Pancreas (tissue), 10 donors: ENCODE measurements around the gene PODN. TPM values are rescaled to one million over a fixed set of nuclear protein-coding genes. Genes with fewer than 3 reads are reported as not detected.

Experiments used
- ATAC-seq, 4 donors: fragments of 200-7000 bp; cut with Tn5 transposase; one replicate each; pipeline versions ENCODE4 v1.8.0 to v1.9.1; 2020; ENCODE audit warnings: mild to moderate bottlenecking in 4 of 4, moderate library complexity in 4 of 4
- DNase-seq, 6 donors: peaks; one replicate each; pipeline ENCODE4 v3.0.0-alpha.2; 2020
- FAIRE-seq: peaks from 2 replicates; lab custom pipeline; 2012; peaks lifted over from hg19 to GRCh38; lab: Jason Lieb, UNC
- H3K27ac ChIP-seq, 4 donors: fragments of 200-600 bp; sonication (generic); 1 replicate in 3 of 4; 2 replicates in 1 of 4; pipeline versions ENCODE4 v1.5.0 to v1.8.0; 2020
- H3K27me3 ChIP-seq, 4 donors: fragments of 200-600 bp; one replicate each; pipeline ENCODE4 v1.8.0; 2021
- H3K36me3 ChIP-seq, 3 donors: fragments of 200-600 bp; sonication (generic) in 1 of 3; one replicate each; pipeline versions ENCODE4 v1.5.0 to v1.8.0; 2020 to 2021
- H3K4me1 ChIP-seq, 3 donors: fragments of 200-600 bp; one replicate each; pipeline ENCODE4 v1.8.0; 2021
- H3K4me3 ChIP-seq, 4 donors: fragments of 200-600 bp; sonication (generic) in 2 of 4; one replicate each; pipeline versions ENCODE4 v1.5.0 to v1.8.0; 2020 to 2021
- H3K9me3 ChIP-seq, 4 donors: fragments of 200-600 bp; one replicate each; pipeline ENCODE4 v1.8.0; 2021
- WGBS, 2 donors: extraction: QIAGEN DNeasy Blood & Tissue Kit; methylation state at CpG; one replicate each; pipeline ENCODE4 v1.1.7; 2013; 5-methylcytosine and 5-hydroxymethylcytosine counted together
- intact Hi-C, 3 donors: fragments of 100-400 bp; cut with DNase I; formaldehyde crosslinking; loops; one replicate each; pipeline versions ENCODE4 v1.11.1 to v1.14.2; 2022
- polyA plus RNA-seq, 2 donors: library from polyadenylated mRNA; stranded (reverse); fragments of 200-250 nt; gene quantifications; one replicate each; pipeline ENCODE4 v1.2.3, GENCODE V29; 2013
- total RNA-seq, 6 donors: library from RNA; stranded (reverse); fragmentation: NEBNext Ultra II Directional in 4 of 6; extraction: Animal tissue kit (Norgen Biotek cat#: 25700) in 4 of 6; gene quantifications; one replicate each; pipeline versions ENCODE4 v1.2.1 to v1.2.4, GENCODE V29; 2021 to 2023
- TF ChIP-seq, protein P1 (sequence below), 4 donors: fragments of 200-600 bp; sonication (generic) in 3 of 4; IDR thresholded peaks; one replicate each; pipeline versions ENCODE4 v1.5.0 to v1.8.0; 2021; ENCODE audit warnings: antibody characterized with exemption in 4 of 4
- donor health status: healthy with polysubstance abuse.
- donor health status: DM: no; HTN: no; CAD: no; lungs with moderate emphysema.
- donor health status: DM: no; HTN: no; CAD: no.
- donor health status: control.
- donor health status: control.
- donor health status: Bipolar disorder and iron deficiency.
- donor health status: DM: yes; HTN: yes; CAD: no.
- donor health status: DM: no; HTN: no; CAD: no.
- donor health status: DM: no; HTN: no; CAD: no.
- donor health status: DM: yes; HTN: yes; CAD: no.

Gene PODN
- total and polyA plus RNA-seq, 8 donors, result 1.8 to 14.9 (median 10.2) TPM

- no peak for FAIRE-seq
- Histone ChIP-seq H3K27me3 (no peaks in the 10 kb centered on the region), H3K4me3 (no peak overlapping the region), H3K9me3 (no peaks in the 10 kb centered on the region), H3K4me1 (no peaks in the 10 kb centered on the region), H3K27ac (no peak overlapping the region), H3K36me3 (no peaks in the 10 kb centered on the region)
- no peak for DNase-seq
- WGBS, 2 donors, result 90 to 93% methylated on average over 9 of the region's 9 CpGs
- TF ChIP-seq, protein P1, sequence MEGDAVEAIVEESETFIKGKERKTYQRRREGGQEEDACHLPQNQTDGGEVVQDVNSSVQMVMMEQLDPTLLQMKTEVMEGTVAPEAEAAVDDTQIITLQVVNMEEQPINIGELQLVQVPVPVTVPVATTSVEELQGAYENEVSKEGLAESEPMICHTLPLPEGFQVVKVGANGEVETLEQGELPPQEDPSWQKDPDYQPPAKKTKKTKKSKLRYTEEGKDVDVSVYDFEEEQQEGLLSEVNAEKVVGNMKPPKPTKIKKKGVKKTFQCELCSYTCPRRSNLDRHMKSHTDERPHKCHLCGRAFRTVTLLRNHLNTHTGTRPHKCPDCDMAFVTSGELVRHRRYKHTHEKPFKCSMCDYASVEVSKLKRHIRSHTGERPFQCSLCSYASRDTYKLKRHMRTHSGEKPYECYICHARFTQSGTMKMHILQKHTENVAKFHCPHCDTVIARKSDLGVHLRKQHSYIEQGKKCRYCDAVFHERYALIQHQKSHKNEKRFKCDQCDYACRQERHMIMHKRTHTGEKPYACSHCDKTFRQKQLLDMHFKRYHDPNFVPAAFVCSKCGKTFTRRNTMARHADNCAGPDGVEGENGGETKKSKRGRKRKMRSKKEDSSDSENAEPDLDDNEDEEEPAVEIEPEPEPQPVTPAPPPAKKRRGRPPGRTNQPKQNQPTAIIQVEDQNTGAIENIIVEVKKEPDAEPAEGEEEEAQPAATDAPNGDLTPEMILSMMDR (IDR thresholded peaks at IDR 0.05), result no peak
- no peak for ATAC-seq
- intact Hi-C loops, result no loop called here
Measured at GRCh38 chr1:53063744-53064515, 1.9 kb downstream of the PODN start.

DNA sequence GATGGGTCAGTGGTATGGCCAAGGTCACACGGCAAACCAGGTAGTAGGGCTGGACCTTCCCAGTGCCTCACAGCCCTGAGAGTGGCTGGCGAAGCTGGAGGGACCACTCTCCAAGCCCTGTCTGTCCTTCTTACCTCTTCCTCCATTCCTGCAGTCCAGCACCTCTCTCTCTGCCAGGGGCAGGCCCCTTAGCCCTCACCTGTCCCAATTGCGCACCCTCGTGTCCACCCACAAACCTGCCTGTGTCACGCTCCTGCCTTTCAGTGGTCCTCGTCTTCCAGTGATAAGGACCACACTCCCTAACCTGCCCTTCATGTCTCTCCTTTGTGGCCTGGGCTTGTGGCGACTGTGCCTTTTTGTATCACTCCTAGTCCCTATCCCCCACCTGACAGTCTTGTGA is 3.4 kb downstream of the PODN start:
- no peaks in the 10 kb centered on the region for H3K36me3 ChIP-seq
- H3K4me1 ChIP-seq, result no peaks in the 10 kb centered on the region
- no peak overlapping the region for H3K4me3 ChIP-seq
- H3K9me3 ChIP-seq, result no peaks in the 10 kb centered on the region
- ATAC-seq (no peak), FAIRE-seq (no peak), DNase-seq (peak in 2 of 6 donors; percentile 16 to 25)
- intact Hi-C loops, result no loop called here
- WGBS, 2 donors, result 87 to 94% methylated on average over 7 of the region's 7 CpGs
- H3K27ac ChIP-seq, result no peak overlapping the region
- TF ChIP-seq, protein P1 (IDR thresholded peaks at IDR 0.05), result no peak
- no peaks in the 10 kb centered on the region for H3K27me3 ChIP-seq

- FAIRE-seq (no peak), DNase-seq (peak in 2 of 6 donors; percentile 9 to 14)
- intact Hi-C loops, result no loop called here
Measured at GRCh38 chr1:53066488-53066887, 4.5 kb downstream of the PODN start.

DNA sequence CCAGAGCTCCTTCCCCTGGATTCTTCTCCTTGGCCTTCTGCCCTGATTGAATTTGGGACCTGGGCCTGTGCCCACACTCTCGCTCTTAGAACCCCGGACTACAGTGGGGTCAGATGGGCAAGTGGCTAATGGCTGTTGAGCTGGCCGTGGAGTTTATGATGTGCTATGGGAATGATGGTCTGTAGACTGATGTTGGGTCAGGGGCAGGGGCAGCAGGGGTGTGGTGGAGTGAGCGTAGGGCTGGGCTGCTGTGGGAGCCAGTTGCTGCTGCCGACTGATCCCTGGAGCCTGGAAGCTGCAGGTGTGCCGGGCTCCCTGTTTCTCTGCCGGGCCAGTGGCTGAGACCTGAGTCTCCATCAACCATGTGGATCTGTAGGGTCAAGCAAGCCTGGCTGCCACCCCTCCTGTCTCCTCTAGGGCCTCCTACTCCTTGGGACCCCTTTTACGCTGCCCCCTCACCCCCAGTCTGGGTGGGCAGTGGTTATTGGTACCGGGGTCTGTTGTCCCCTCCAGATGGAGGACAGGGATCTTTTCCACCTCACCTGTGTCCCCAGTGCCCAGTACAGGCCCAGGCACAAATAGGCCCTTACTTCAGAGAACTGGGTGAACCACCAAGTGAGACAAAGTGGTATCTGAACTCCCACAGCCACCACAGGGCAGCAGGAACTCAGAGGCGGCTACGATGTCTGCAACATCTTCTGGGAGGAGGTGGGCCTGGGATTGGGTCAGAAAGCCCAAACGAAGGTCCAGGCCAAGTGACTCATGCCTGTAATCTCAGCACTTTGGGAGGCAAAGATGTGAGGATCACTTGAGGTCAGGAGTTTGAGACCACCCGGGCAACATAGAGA is 5.1 kb downstream of the PODN start:
- Histone ChIP-seq H3K4me3 (no peak overlapping the region), H3K27me3 (no peaks in the 10 kb centered on the region), H3K9me3 (no peaks in the 10 kb centered on the region), H3K4me1 (no peaks in the 10 kb centered on the region), H3K36me3 (no peaks in the 10 kb centered on the region), H3K27ac (no peak overlapping the region)
- peak in 2 of 6 donors; percentile 29 to 47 for DNase-seq
- intact Hi-C loops, result no loop called here
- no peak for FAIRE-seq
- ATAC-seq, result no peak
- TF ChIP-seq, protein P1 (IDR thresholded peaks at IDR 0.05), result no peak
- 77 to 85% methylated on average over 13 of the region's 13 CpGs for whole genome bisulfite sequencing, 2 donors

More at GRCh38 chr1:53066488-53066887, 4.5 kb downstream of the PODN start:
- no peaks in the 10 kb centered on the region for H3K36me3 ChIP-seq
- H3K27me3 ChIP-seq, result no peaks in the 10 kb centered on the region
- no peak for ATAC-seq
- no peak overlapping the region for H3K27ac ChIP-seq
- 80 to 83% methylated on average over 6 of the region's 6 CpGs for WGBS, 2 donors
- no peak overlapping the region for H3K4me3 ChIP-seq
- TF ChIP-seq, protein P1 (IDR thresholded peaks at IDR 0.05), result no peak
- no peaks in the 10 kb centered on the region for H3K9me3 ChIP-seq
- no peaks in the 10 kb centered on the region for H3K4me1 ChIP-seq
